ENCODE data around the gene ZBTB7C.

Gene ZBTB7C

DNA sequence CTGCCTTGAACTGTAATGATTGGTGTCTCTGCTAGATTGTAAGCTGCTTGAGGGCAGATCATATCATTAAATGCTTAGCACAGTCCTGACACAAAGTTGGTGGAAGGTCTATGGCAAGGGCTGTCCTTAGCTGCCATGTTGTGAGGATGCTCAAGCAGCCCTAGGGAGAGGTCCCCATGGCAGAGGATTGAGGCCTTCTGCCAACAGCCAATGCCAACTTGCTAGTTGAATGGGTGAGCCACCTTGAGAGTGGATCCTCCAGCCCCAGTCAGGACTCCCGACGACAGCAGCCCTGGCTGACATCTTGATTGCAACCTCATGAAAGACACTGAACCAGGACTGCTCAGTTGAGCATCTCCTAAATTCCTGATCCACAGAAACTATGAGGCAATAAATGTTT, 363.4 kb downstream of the ZBTB7C start:
- DNase-seq: peak; percentile 17

GRCh38 chr18:48044944-48045343, 364.2 kb downstream of the ZBTB7C start:
- DNase-seq: peak; percentile 8

GRCh38 chr18:48043166-48043565, 366.0 kb downstream of the ZBTB7C start:
- no peak for DNase-seq

DNA sequence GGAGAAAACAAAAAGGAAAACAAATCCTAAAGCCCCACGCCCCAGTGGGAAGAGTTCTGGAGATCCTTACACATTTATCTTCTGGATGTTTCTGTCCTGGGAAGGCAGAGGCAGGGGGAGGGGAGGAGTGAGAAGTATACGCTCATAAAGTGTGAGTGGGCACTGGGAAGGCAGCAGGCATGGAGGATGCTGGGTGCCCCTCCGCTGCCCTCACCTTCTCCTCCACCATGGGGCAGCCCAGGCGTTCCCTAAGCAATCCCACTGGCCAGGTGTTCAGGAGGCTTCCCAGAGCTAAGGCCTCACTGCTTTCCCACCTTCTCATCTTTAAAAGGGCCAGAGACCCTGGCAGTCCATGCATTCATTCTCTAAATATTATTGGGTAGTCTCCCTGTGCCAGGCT, 366.8 kb downstream of the ZBTB7C start:
- DNase-seq: peak; percentile 3

GRCh38 chr18:48040457-48041110, 368.6 kb downstream of the ZBTB7C start:
- peak; percentile 22 for DNase-seq

- no peak for DNase-seq
Observed at GRCh38 chr18:48039769-48040215, 369.4 kb downstream of the ZBTB7C start.

GRCh38 chr18:48038636-48039035, 370.5 kb downstream of the ZBTB7C start:
- no peak for DNase-seq

DNA sequence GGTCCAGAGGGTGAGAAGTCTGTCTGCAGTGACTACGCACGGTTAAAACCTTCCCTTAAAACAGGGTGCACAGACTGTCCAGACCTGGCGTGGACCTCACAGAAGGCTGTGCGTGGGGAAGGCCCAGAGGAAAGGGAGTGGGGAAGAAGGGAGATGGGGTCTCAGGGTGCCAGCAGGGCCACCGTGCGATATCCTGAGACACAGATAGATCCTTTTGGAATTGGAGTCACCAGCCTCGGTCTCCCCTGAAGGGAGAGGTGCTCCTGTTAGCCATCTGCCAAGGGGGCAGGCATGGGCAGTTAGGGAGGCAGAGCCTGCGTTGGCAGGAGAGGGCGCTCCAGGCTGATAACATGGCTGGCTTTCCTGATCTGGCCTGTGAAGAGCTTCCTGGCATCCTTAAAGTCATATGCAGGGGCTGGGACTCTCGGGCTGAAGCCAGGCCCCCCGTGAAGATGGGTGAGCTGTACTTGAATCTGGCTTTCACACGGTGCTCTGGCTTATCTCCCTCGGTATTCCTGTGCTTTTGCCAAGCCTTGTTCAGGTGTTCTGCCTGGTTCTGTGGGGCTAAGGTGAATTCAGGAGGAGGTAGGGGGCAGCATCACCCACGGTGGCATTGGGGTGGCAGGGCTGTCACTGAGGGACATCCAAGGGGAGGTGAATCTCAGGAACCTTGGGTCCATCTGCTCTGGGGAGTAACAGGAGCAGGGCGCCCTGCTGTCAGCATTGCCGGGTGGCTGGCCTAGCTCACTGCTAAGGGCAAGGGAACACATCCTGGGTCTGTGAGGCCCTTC, 371.5 kb downstream of the ZBTB7C start:
- DNase-seq: no peak

DNA sequence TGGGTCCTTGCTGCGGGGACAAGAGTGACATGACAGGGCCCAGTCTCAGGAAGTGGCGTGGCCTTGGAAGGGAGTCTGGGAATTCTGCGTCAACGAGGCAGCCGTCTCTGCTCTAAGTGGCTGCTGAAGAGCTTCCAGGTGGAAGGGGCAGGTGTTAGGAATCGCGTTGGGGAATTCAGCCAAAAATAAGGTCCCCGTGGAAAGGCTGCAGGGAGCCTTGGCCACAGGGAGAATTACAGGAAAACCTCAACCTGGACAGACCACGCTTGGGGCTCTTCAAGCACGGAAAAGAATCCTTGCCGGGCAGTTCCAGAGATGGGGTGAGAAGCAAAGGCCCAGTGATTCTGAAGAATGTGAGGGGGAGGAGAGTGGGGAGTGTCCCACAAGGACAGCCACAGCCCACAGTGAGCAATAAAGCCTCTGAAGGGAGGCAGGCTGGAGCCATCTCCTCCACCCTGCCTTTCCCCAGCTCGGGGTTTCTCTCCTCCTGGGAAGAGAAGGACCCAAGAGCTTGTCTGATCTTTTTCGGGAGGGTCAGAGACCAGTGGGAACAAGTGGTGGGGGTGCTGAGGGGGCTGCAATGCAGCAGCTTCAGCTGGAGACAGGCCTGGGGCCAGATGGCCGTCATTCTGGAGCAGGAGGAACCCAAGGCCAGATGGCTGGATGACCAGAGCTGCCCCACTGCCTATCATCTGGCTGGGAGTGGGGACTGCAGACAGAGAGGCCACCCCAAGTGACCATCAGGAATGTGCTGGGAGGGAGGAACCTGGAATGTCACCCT, 372.4 kb downstream of the ZBTB7C start:
- no peak for DNase-seq

DNA sequence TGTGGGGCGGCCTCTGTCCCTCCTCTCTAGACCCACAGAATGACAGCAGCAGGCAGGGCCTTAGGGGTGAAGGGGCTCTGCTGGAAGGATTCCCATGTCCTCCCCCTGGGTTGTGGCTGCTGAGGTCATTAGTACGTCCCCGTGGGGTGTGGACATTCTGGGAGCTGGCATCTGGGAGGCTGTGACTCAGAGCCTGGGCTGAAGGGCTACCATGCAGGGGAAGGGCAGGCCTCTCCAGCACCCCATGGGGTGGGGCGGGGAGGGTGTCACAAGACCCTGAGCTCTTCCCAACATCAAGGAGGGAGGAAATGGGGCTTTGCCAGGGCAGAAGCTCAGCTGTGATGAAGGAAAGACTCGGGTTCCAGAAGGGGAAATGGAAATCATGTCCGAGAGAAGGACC, 373.0 kb downstream of the ZBTB7C start:
- DNase-seq: no peak

DNA sequence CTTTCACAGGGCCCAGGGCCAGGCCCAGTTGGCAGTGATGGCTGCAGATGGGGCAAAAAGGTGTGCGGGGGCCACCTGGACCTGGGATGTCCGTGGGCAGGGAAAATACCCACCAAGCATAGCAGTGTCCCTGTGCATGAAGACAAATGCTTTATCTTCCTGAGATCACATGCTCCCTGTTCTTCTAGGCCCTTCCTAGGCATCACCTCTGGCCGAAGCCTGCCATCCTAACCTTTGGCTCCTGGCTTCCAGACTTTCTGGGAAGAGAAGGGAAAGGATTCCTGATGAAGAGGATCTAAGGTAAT, 373.7 kb downstream of the ZBTB7C start:
- DNase-seq: no peak

DNA sequence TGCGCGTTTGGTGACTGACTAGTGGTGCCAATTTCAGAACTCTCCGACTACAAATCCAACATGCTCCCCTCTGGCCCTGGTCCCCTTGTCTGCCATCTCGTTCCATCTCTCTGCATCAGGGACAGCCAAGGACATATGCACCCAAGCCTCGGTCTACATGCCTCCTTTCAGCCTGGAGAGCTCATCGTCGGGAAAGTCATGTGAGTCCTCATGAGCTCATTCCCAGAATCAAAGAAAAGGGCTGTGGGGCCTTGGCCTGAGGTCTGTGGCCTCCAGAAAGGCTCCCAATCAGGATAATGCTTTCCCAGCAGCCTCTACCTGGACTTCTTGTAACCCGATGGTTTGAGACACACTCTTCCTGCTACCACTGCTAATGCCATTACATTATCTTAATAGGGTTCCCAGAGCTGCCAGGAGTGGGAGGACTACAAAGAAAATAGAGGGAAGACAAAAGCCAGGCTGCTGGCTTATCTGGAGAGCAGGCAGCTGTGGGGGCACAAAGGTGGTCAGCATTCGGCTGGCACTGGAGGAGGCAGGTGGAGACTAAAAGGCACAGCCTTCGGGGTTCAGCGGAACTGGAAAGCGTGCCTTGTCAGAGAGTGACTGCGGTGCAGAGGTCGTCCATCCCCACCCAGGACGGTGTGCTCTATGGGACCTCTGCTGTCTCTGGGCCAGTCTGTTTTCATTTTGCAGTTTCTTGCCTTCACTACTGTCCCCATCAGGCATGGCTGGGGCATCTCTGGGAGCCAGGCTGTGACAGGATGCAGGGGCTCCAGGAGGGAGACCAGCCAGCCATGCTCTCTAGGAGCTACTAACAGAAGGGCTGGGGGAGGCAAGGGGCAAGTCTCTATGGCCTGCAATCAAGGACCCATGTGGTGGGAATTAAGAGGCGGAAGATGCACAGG, 374.3 kb downstream of the ZBTB7C start:
- DNase-seq: no peak

GRCh38 chr18:48033790-48034650, 375.2 kb downstream of the ZBTB7C start:
- no peak for DNase-seq

DNA sequence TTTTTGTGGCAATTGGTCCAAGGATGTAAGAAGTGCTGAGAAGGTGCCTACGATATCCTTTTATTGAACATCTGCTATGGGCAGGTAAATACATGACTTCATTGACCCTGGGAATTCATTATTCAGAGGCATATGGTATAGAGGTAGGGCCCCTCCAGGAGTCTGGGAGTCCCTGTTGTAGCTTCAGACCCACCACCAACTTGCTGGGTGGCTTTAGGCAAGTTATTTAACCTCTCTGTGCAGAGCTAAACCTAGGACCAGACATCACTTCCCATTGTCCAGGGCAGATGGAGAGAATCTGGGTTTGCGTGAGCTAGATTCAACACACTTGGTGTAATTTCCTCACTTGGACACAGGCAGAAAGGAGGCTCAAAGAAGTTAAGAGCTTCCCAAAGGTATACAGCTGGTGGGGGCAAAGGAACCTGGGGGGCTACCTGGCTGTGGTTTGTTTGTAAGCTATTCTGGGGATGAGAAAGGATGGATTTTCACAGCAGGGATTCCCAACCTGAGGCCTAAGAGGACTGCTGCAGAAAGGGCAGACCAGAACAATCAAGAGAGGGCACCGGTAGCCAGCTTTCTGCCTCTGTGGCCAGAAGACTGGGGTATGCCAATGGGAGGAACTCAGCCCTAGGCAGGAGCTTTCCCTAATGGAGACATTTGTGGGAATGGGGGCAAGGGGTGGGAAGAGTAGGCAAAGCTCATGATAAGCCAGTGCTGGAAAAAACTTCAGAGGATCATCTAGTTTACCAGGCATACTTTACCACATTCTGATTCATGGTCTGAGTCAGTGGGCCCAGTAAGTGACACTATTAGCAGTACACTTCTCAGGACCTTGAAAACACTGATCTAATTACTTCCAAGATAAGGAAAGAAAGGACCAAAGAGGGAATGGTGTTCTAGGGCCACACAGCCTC, 376.1 kb downstream of the ZBTB7C start:
- DNase-seq: no peak

DNA sequence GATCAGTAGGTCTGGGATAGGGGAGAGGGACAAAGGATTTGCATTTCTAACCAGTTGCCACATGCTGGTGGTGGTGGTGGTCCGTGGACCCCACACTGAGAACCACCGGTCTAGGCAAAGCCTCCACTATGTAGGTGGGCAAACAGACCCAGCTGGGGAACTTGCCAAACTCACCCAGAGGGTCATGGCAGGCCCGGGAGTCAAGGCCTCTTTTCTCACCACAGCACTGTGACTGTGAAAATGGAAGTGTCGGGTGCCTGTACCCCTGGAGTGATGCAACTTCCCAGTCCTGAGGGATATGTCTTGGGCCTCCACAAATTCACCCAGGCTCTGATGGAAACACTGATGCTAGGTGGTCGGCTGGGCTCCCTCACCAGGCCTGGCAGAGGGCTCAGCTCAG, 377.5 kb downstream of the ZBTB7C start:
- no peak for DNase-seq

- DNase-seq: peak; percentile 64
Observed at GRCh38 chr18:48030616-48031480, 378.3 kb downstream of the ZBTB7C start.

GRCh38 chr18:48029296-48029986, 379.7 kb downstream of the ZBTB7C start:
- DNase-seq: no peak

GRCh38 chr18:48028696-48029095, 380.5 kb downstream of the ZBTB7C start:
- no peak for DNase-seq

DNA sequence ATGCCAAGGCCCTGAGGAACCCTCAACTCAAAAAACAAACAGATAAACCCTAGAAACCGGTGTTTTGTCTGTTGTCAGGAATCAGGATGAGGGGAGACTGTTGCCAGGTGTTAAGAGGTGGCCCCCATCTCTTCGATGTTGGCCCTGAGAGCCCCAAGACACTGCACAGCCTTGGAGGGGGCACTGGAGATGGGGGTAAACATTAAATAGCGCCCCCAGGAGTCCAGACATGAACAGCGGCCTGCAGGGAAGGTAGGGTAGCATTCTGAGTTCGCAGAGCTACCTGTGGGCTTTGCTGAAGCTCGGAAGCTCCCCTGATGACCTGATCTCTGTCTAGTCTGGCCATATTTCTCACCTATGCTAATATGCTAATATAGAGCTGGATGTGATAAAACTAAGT, 381.1 kb downstream of the ZBTB7C start:
- no peak for DNase-seq
